ENCODE measurements around the gene NEAT1. TPM values are rescaled to one million over a fixed set of nuclear protein-coding genes. Genes with fewer than 3 reads are reported as not detected.
A peak's percentile ranks its signal among the peaks of the same experiment; 100 is the strongest.

NEAT1 gene
- total and polyA plus RNA-seq, 9 of the 15 experiments (the other 6 are each of a cell fraction or from before 2014, with no cell fraction given), result 20.1 to 389 (median 62.8) TPM

DNA sequence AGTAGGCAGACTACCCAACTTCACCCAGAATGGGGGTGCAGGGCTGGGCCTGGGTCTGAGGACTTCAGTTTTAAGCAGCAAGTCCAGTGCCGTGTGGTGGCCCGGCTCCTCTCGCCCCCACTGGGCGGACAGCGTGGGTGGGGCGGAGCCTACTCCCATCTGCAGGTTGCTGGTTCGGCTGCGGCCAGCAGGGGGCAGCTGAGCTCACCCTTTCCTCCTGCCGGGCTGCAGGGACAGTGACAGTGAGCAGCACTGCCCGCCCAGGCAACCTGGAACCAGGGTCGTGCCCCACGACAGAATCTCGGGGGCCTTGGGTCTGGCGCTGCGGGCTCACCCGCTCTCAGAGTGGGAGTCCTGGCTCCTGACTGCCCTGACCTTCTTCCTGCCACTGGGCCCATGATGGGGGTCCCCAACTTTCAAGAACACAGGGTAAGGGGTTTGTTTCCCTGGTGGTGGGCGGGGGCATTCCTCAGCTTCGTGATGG lies 6.2 kb upstream of the NEAT1 start (continued):
- TF ChIP-seq NEUROD1 (IDR thresholded peaks at IDR 0.05; ENCODE audit: borderline replicate concordance, low read depth, low read length, partially characterized antibody), result peak; percentile 25
- TF ChIP-seq KAT7 (CRISPR knock-in tag; IDR thresholded peaks at IDR 0.05; ENCODE audit: borderline replicate concordance), result no peak; the same call in 1 of the 2 replicates
- TF ChIP-seq KLF1 (tag; IDR thresholded peaks at IDR 0.05), result no peak
- TF ChIP-seq, protein P1, sequence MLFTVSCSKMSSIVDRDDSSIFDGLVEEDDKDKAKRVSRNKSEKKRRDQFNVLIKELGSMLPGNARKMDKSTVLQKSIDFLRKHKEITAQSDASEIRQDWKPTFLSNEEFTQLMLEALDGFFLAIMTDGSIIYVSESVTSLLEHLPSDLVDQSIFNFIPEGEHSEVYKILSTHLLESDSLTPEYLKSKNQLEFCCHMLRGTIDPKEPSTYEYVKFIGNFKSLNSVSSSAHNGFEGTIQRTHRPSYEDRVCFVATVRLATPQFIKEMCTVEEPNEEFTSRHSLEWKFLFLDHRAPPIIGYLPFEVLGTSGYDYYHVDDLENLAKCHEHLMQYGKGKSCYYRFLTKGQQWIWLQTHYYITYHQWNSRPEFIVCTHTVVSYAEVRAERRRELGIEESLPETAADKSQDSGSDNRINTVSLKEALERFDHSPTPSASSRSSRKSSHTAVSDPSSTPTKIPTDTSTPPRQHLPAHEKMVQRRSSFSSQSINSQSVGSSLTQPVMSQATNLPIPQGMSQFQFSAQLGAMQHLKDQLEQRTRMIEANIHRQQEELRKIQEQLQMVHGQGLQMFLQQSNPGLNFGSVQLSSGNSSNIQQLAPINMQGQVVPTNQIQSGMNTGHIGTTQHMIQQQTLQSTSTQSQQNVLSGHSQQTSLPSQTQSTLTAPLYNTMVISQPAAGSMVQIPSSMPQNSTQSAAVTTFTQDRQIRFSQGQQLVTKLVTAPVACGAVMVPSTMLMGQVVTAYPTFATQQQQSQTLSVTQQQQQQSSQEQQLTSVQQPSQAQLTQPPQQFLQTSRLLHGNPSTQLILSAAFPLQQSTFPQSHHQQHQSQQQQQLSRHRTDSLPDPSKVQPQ (CRISPR knock-in tag; IDR thresholded peaks at IDR 0.05; ENCODE audit: borderline replicate concordance), result no peak
- TF ChIP-seq NR2C1 (IDR thresholded peaks at IDR 0.05), result no peak
- 0 out of 2 replicates have a peak, but pooled peaks have one; percentile 11 for TF ChIP-seq NR2C1 (tag; IDR thresholded peaks at IDR 0.05)
- no peak for TF ChIP-seq ZC3H11A (IDR thresholded peaks at IDR 0.05; ENCODE audit: low read depth, low read length)
- peak; percentile 74; the same call in 1 of the 2 replicates for TF ChIP-seq SMAD3 (CRISPR knock-in tag; conservative IDR thresholded peaks at IDR 0.05)
- TF ChIP-seq, protein P2, sequence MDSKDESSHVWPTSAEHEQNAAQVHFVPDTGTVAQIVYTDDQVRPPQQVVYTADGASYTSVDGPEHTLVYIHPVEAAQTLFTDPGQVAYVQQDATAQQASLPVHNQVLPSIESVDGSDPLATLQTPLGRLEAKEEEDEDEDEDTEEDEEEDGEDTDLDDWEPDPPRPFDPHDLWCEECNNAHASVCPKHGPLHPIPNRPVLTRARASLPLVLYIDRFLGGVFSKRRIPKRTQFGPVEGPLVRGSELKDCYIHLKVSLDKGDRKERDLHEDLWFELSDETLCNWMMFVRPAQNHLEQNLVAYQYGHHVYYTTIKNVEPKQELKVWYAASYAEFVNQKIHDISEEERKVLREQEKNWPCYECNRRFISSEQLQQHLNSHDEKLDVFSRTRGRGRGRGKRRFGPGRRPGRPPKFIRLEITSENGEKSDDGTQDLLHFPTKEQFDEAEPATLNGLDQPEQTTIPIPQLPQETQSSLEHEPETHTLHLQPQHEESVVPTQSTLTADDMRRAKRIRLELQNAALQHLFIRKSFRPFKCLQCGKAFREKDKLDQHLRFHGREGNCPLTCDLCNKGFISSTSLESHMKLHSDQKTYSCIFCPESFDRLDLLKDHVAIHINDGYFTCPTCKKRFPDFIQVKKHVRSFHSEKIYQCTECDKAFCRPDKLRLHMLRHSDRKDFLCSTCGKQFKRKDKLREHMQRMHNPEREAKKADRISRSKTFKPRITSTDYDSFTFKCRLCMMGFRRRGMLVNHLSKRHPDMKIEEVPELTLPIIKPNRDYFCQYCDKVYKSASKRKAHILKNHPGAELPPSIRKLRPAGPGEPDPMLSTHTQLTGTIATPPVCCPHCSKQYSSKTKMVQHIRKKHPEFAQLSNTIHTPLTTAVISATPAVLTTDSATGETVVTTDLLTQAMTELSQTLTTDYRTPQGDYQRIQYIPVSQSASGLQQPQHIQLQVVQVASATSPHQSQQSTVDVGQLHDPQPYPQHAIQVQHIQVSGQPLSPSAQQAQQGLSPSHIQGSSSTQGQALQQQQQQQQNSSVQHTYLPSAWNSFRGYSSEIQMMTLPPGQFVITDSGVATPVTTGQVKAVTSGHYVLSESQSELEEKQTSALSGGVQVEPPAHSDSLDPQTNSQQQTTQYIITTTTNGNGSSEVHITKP (IDR thresholded peaks at IDR 0.05; ENCODE audit: partially characterized antibody), result no peak
- no peak for TF ChIP-seq ETS2 (tag; IDR thresholded peaks at IDR 0.05; ENCODE audit: borderline replicate concordance, poor library complexity, severe bottlenecking)
- no peak for TF ChIP-seq ARHGAP35 (IDR thresholded peaks at IDR 0.05; ENCODE audit: partially characterized antibody)
- TF ChIP-seq, protein P3, sequence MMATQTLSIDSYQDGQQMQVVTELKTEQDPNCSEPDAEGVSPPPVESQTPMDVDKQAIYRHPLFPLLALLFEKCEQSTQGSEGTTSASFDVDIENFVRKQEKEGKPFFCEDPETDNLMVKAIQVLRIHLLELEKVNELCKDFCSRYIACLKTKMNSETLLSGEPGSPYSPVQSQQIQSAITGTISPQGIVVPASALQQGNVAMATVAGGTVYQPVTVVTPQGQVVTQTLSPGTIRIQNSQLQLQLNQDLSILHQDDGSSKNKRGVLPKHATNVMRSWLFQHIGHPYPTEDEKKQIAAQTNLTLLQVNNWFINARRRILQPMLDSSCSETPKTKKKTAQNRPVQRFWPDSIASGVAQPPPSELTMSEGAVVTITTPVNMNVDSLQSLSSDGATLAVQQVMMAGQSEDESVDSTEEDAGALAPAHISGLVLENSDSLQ (IDR thresholded peaks at IDR 0.05), result no peak
- TF ChIP-seq RBFOX2 (IDR thresholded peaks at IDR 0.05; ENCODE audit: low read depth, low read length), result peak; percentile 68
- no peak for TF ChIP-seq CSDE1 (IDR thresholded peaks at IDR 0.05)
- TF ChIP-seq L3MBTL2 (IDR thresholded peaks at IDR 0.05), result peak; percentile 47
- peak; percentile 98 to 99 for TF ChIP-seq RAD21 (CRISPR knock-in tag; conservative IDR thresholded peaks at IDR 0.05 in 1 of 2, IDR thresholded peaks at IDR 0.05 in 1 of 2)
- TF ChIP-seq ZNF57 (CRISPR knock-in tag; IDR thresholded peaks at IDR 0.05), result no peak
- TF ChIP-seq MXI1 (IDR thresholded peaks at IDR 0.05; ENCODE audit: low read depth, low read length), result no peak
- TF ChIP-seq SMARCA4 (IDR thresholded peaks at IDR 0.05), result no peak
- peak; percentile 58; the same call in 1 of the 2 replicates for TF ChIP-seq LCOR (CRISPR knock-in tag; IDR thresholded peaks at IDR 0.05)
- peak; percentile 71; the same call in 1 of the 2 replicates for TF ChIP-seq ATF7 (IDR thresholded peaks at IDR 0.05)
- TF ChIP-seq SMC3 (conservative IDR thresholded peaks at IDR 0.05; ENCODE audit: insufficient read depth, low read depth, low read length), result peak; percentile 96
- peak; percentile 77 for TF ChIP-seq CXXC5 (CRISPR knock-in tag; IDR thresholded peaks at IDR 0.05)
- no peak for TF ChIP-seq FUS (optimal IDR thresholded peaks at IDR 0.05; ENCODE audit: low read depth, low read length)

All from K562 (cell line).